GM12878 (cell line): Measurements from ENCODE around the gene PLEKHA6. TPM values are rescaled to one million over a fixed set of nuclear protein-coding genes. Genes with fewer than 3 reads are reported as not detected.

Experiments
- ATAC-seq: fragments of 200-7000 bp; cut with Tn5 transposase; 3 replicates; pipeline ENCODE4 v1.9.1; 2020; ENCODE audit warnings: mild to moderate bottlenecking, moderate library complexity
- BruUV-seq: library from RNA; stranded (reverse); fragments of 400-500 nt; replicated peaks from 2 replicates; lab custom pipeline; 2021; lab: Mats Ljungman, UMichigan
- CTCF ChIA-PET: fragments of 300-600 bp; sonication (Branson Sonifier 250); formaldehyde crosslinking; extraction: SDS; loops from one replicate; lab custom pipeline; 2021; ENCODE audit warnings: inconsistent platforms; lab: Yijun Ruan, JAX
- POLR2A ChIA-PET: fragments of 350-600 bp; formaldehyde crosslinking; extraction: SDS; loops from one replicate; lab custom pipeline; 2021; ENCODE audit warnings: inconsistent platforms; lab: Charles Lee
- RAD21 ChIA-PET: fragments of 300-600 bp; sonication (Branson Sonifier 250); formaldehyde crosslinking; loops from one replicate; lab custom pipeline; 2023; ENCODE audit warnings: antibody characterized with exemption; ENCODE audit not compliant: unreplicated experiment; lab: Charles Lee
- SMC1A ChIA-PET: fragments of 300-600 bp; sonication (Branson Sonifier 250); formaldehyde crosslinking; loops from one replicate; lab custom pipeline; 2023; ENCODE audit not compliant: unreplicated experiment, uncharacterized antibody; lab: Charles Lee
- DNase-seq: peaks from one replicate; pipeline ENCODE4 v3.0.0-alpha.2; 2011; ENCODE audit warnings: low read depth, low spot score
- FAIRE-seq: peaks from 3 replicates; lab custom pipeline; 2011; peaks lifted over from hg19 to GRCh38; lab: Jason Lieb, UNC
- H2AFZ ChIP-seq: 2 replicates; pipeline ENCODE4 v1.6.0; 2011; ENCODE audit warnings: low read depth, low read length, control low read depth; ENCODE audit not compliant: control insufficient read depth
- H3K27ac ChIP-seq: 2 replicates; pipeline ENCODE4 v1.5.1; 2011; ENCODE audit warnings: control low read depth; ENCODE audit not compliant: control insufficient read depth, insufficient read depth
- H3K27me3 ChIP-seq, 2 experiments: replicated peaks in 1 of 2; 2 replicates each; pipeline versions ENCODE4 v1.6.0 to v1.6.1; 2011; ENCODE audit warnings: low read length in 1 of 2; ENCODE audit not compliant: control insufficient read depth in 2 of 2, insufficient read depth in 2 of 2
- H3K36me3 ChIP-seq, 2 experiments: 2 replicates each; pipeline ENCODE4 v1.5.1; 2011; ENCODE audit warnings: low read length in 1 of 2; ENCODE audit not compliant: control insufficient read depth in 2 of 2, insufficient read depth in 2 of 2
- H3K4me1 ChIP-seq: 2 replicates; pipeline ENCODE4 v1.6.1; 2011; ENCODE audit warnings: mild to moderate bottlenecking, low read length, moderate library complexity, mixed read lengths; ENCODE audit not compliant: control insufficient read depth, insufficient read depth
- H3K4me2 ChIP-seq: 2 replicates; pipeline ENCODE4 v1.6.0; 2011; ENCODE audit warnings: control low read depth; ENCODE audit not compliant: control insufficient read depth, insufficient read depth
- H3K4me3 ChIP-seq: fragments of 200-600 bp; sonication (generic); 2 replicates; pipeline ENCODE4 v1.5.1; 2016
- H3K79me2 ChIP-seq: 2 replicates; pipeline ENCODE4 v1.6.0; 2011; ENCODE audit warnings: low read length; ENCODE audit not compliant: control insufficient read depth, insufficient read depth
- H3K9ac ChIP-seq: 2 replicates; pipeline ENCODE4 v1.8.0; 2011; ENCODE audit warnings: low read length, control low read depth, mixed read lengths; ENCODE audit not compliant: control insufficient read depth, insufficient read depth
- H3K9me3 ChIP-seq: replicated peaks from 3 replicates; pipeline ENCODE4 v1.5.1; 2011; ENCODE audit warnings: mild to moderate bottlenecking, low read length; ENCODE audit not compliant: control insufficient read depth, insufficient read depth
- H4K20me1 ChIP-seq: 2 replicates; pipeline ENCODE4 v1.6.0; 2011; ENCODE audit not compliant: control insufficient read depth, insufficient read depth
- CHD1 ChIP-seq: IDR thresholded peaks from 2 replicates; pipeline ENCODE4 v1.6.1; 2012; ENCODE audit warnings: low read depth, low read length, improper control_type of control experiment
- CHD4 ChIP-seq: fragments of 200-600 bp; sonication (generic); IDR thresholded peaks from 2 replicates; pipeline ENCODE4 v1.6.1; 2016; ENCODE audit warnings: mild to moderate bottlenecking
- CUX1 ChIP-seq: IDR thresholded peaks from 2 replicates; pipeline ENCODE4 v1.6.1; 2012; ENCODE audit warnings: improper control_type of control experiment, low read depth, low read length; ENCODE audit not compliant: insufficient replicate concordance
- E2F4 ChIP-seq: IDR thresholded peaks from 2 replicates; pipeline ENCODE4 v1.6.1; 2012; ENCODE audit warnings: low read depth, low read length, improper control_type of control experiment
- GABPA ChIP-seq: IDR thresholded peaks from 2 replicates; pipeline ENCODE4 v1.6.1; 2014; ENCODE audit warnings: antibody characterized with exemption, low read depth, mild to moderate bottlenecking, inconsistent platforms
- JUNB ChIP-seq: IDR thresholded peaks from 2 replicates; pipeline ENCODE4 v1.6.1; 2016; ENCODE audit warnings: antibody characterized with exemption, mild to moderate bottlenecking
- NR2F1 ChIP-seq: fragments of 450-650 bp; conservative IDR thresholded peaks from 2 replicates; pipeline ENCODE4 v1.6.1; 2017; ENCODE audit warnings: mild to moderate bottlenecking
- RELB ChIP-seq: fragments of 450-650 bp; IDR thresholded peaks from 2 replicates; pipeline ENCODE4 v1.6.1; 2017; ENCODE audit warnings: low read depth, mild to moderate bottlenecking, moderate library complexity
- SMAD1 ChIP-seq: fragments of 450-650 bp; IDR thresholded peaks from 2 replicates; pipeline ENCODE4 v1.6.1; 2018; ENCODE audit warnings: mild to moderate bottlenecking, low read depth; ENCODE audit not compliant: partially characterized antibody
- SMARCA5 ChIP-seq: fragments of 450-650 bp; IDR thresholded peaks from 2 replicates; pipeline ENCODE4 v1.6.1; 2017; ENCODE audit warnings: mild to moderate bottlenecking
- SUPT20H ChIP-seq: IDR thresholded peaks from 2 replicates; pipeline ENCODE4 v1.6.1; 2011; ENCODE audit warnings: low read depth, mild to moderate bottlenecking, low read length, moderate library complexity, borderline replicate concordance; ENCODE audit not compliant: control insufficient read depth
- ZNF217 ChIP-seq: fragments of 450-650 bp; IDR thresholded peaks from 2 replicates; pipeline ENCODE4 v1.6.1; 2017; ENCODE audit warnings: antibody characterized with exemption, mild to moderate bottlenecking
- ZSCAN29 ChIP-seq: fragments of 450-650 bp; IDR thresholded peaks from 2 replicates; pipeline ENCODE4 v1.6.1; 2017; ENCODE audit warnings: mild to moderate bottlenecking, moderate library complexity
- WGBS: methylation state at CpG from one replicate; pipeline ENCODE4 v1.1.6; 2016; ENCODE audit warnings: low lambda C conversion rate; ENCODE audit not compliant: insufficient replicate concordance, insufficient coverage; ENCODE audit errors: missing lambda C conversion rate; 5-methylcytosine and 5-hydroxymethylcytosine counted together
- in situ Hi-C: fragments of 300-500 bp; cut with MboI; formaldehyde crosslinking; loops from 9 replicates; pipeline ENCODE4 v1.14.3; 2018; ENCODE audit warnings: mixed read lengths
- intact Hi-C: fragments of 100-400 bp; cut with micrococcal nuclease; formaldehyde crosslinking; loops from one replicate; pipeline ENCODE4 v1.14.2; 2022; ENCODE audit not compliant: unreplicated experiment
- polyA plus RNA-seq, 11 experiments: library from polyadenylated mRNA; depleted of rRNA in 4 of 11; unstranded in 6 of 11; stranded (reverse) in 5 of 11; fragments of >200 nt; fragmentation: Nextera tagmentation in 4 of 11; fragmentation: Illumina TruSeq in 1 of 11; extraction: Ambion mirVana in 4 of 11; extraction: Trizol in 1 of 11; gene quantifications; 1 replicate in 1 of 11; 2 replicates in 10 of 11; pipeline versions ENCODE4 v1.2.1 to v1.2.3, GENCODE V29; 2011 to 2016; ENCODE audit warnings: inconsistent platforms in 2 of 11, missing spikeins in 2 of 11, low read depth in 1 of 11
- total RNA-seq, 4 experiments: library from RNA; depleted of rRNA in 3 of 4; stranded (reverse); fragments of >200 nt in 3 of 4; fragmentation: Illumina TruSeq in 1 of 4; extraction: Trizol in 1 of 4; gene quantifications; 2 replicates each; pipeline versions ENCODE4 v1.2.1 to v1.2.3, GENCODE V29; 2013 to 2021

The PLEKHA6 gene
- total and polyA plus RNA-seq, 10 of the 15 experiments (the other 5 are each of a cell fraction or from before 2014, with no cell fraction given), result 0.04 to 0.81 (median 0.19) TPM; not detected in 4

- Histone ChIP-seq H3K36me3 (peaks cover 5 to 9% of the 10 kb centered on the region in 2 experiments; a peak in 3 of 4 replicates), H4K20me1 (no peaks in the 10 kb centered on the region), H3K4me1 (no peaks in the 10 kb centered on the region), H3K79me2 (no peaks in the 10 kb centered on the region), H3K27me3 (no peaks in the 10 kb centered on the region), H3K27ac (no peak overlapping the region), H3K4me3 (no peak overlapping the region), H3K9ac (no peak overlapping the region), H3K9me3 (no peaks in the 10 kb centered on the region), H2AFZ (no peak overlapping the region), H3K4me2 (no peak overlapping the region)
- FAIRE-seq, result no peak
- ChIA-PET RAD21 (interaction anchor here (0.6 to 10.1 kb wide), 5 partner anchors 18 to 234 kb away, joined by 3 to 133 read pairs (median 3); no protein-coding TSS in a partner anchor), POLR2A (interaction anchor here (1.6 kb wide), 1 partner anchor 13 kb away, joined by 8 read pairs; no protein-coding TSS in a partner anchor), SMC1A (interaction anchor here (1.2 to 7.8 kb wide), 5 partner anchors 16 to 180 kb away, joined by 3 to 141 read pairs (median 4); no protein-coding TSS in a partner anchor), CTCF (interaction anchor here (0.6 to 11.2 kb wide), 10 partner anchors 9 to 567 kb away, joined by 3 to 297 read pairs (median 55); partner anchors contain the start of genes GOLT1A, PLEKHA6 and REN)
- no peak for ATAC-seq
- 57% methylated on average over 2 of the region's 4 CpGs for WGBS
- intact Hi-C loops, result loop anchor here (10.0 kb wide), 1 partner anchor 231 kb away; the partner anchor contains the start of gene REN
- BruUV-seq, result no TSS peak
- no peak for DNase-seq
- in situ Hi-C loops, result no loop called here
- no peak for TF ChIP-seq CHD1
- TF ChIP-seq ZNF217, result no peak
- TF ChIP-seq CUX1, result no peak
- TF ChIP-seq RELB, result no peak
- no peak for TF ChIP-seq SMARCA5
- no peak for TF ChIP-seq CHD4
- no peak for TF ChIP-seq NR2F1
- no peak for TF ChIP-seq SUPT20H
- TF ChIP-seq ZSCAN29, result no peak
- no peak for TF ChIP-seq GABPA
- TF ChIP-seq JUNB, result no peak
- TF ChIP-seq E2F4, result no peak
- no peak for TF ChIP-seq SMAD1
Observed at GRCh38 chr1:204396015-204396583, 36.4 kb upstream of the PLEKHA6 start.
